Kidney capillary endothelial cell (primary cell): ENCODE results near the gene ATP13A2.
A peak's percentile ranks its signal among the peaks of the same experiment; 100 is the strongest.

ENCODE experiments used
- DNase-seq: peaks from one replicate; pipeline ENCODE4 v3.0.0-alpha.2; 2018; ENCODE audit warnings: low spot score

ATP13A2 gene

GRCh38 chr1:17028662-17029188 is 17.0 kb upstream of the ATP13A2 start:
- no peak for DNase-seq

GRCh38 chr1:17027900-17028299 is 16.2 kb upstream of the ATP13A2 start:
- DNase-seq: no peak

GRCh38 chr1:17027403-17027802 is 15.7 kb upstream of the ATP13A2 start:
- DNase-seq: no peak

- no peak for DNase-seq
Observed at GRCh38 chr1:17024721-17025120, 13.0 kb upstream of the ATP13A2 start.

- no peak for DNase-seq
Observed at GRCh38 chr1:17023573-17023972, 11.8 kb upstream of the ATP13A2 start.

- no peak for DNase-seq
Observed at GRCh38 chr1:17023102-17023501, 11.4 kb upstream of the ATP13A2 start.

GRCh38 chr1:17021896-17022295 is 10.2 kb upstream of the ATP13A2 start:
- DNase-seq: no peak

GRCh38 chr1:17020502-17020901 is 8.8 kb upstream of the ATP13A2 start:
- no peak for DNase-seq

GRCh38 chr1:17018849-17019248 is 7.1 kb upstream of the ATP13A2 start:
- DNase-seq: no peak

GRCh38 chr1:17017435-17017834 is 5.7 kb upstream of the ATP13A2 start:
- DNase-seq: no peak

GRCh38 chr1:17016317-17016661 is 4.6 kb upstream of the ATP13A2 start:
- DNase-seq: peak; percentile 48

GRCh38 chr1:17014671-17015567 is 3.2 kb upstream of the ATP13A2 start:
- DNase-seq: no peak

GRCh38 chr1:17013491-17014320 is 2.0 kb upstream of the ATP13A2 start:
- DNase-seq: no peak

- DNase-seq: no peak
Observed at GRCh38 chr1:17012775-17013490, 1.2 kb upstream of the ATP13A2 start.

- DNase-seq: peak; percentile 15
Observed at GRCh38 chr1:17011092-17011438, 663 bp downstream of the ATP13A2 start.

- peak; percentile 25 for DNase-seq
Observed at GRCh38 chr1:17009706-17010105, 2.0 kb downstream of the ATP13A2 start.

- DNase-seq: no peak
Observed at GRCh38 chr1:17008208-17008855, 3.4 kb downstream of the ATP13A2 start.

- no peak for DNase-seq
Observed at GRCh38 chr1:17007121-17007520, 4.6 kb downstream of the ATP13A2 start.

GRCh38 chr1:17005365-17005740 is 6.4 kb downstream of the ATP13A2 start:
- no peak for DNase-seq

- DNase-seq: no peak
Observed at GRCh38 chr1:17004466-17005364, 7.0 kb downstream of the ATP13A2 start.

GRCh38 chr1:17002524-17002902 is 9.2 kb downstream of the ATP13A2 start:
- DNase-seq: no peak
